ENCODE results near the gene SREBF2. TPM values are rescaled to one million over a fixed set of nuclear protein-coding genes. Genes with fewer than 3 reads are reported as not detected.
A peak's percentile ranks its signal among the peaks of the same experiment; 100 is the strongest.

SREBF2 gene
- total and polyA plus RNA-seq, 3 experiments from 2014 or later = 24.5 to 87.1 (median 85.1) TPM

DNA sequence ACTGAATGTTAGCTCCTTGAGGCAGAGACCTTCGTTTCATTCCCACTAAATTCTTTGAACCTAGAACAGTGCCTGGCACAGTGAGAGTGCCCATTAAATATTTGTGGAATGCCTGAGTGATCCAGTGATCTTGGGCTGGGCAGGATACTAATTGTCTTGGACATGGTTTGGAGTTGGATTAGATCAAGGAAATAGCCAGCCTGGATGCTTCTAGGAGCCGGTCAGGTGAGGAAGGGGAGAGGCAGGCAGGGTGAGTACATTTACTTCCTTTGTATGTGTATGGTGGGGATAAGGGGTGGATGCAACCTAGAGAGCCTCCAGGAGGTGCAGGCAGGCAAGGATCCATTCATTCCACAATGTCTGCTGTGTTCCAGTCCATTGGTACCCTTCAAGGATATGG lies 3.6 kb downstream of the SREBF2 start:
- POLR2A ChIA-PET = interaction anchor here (0.9 kb wide), 1 partner anchor 104 kb away, joined by 3 read pairs; no protein-coding TSS in a partner anchor
- DNase-seq = no peak
- H3K4me1 Mint-ChIP-seq = peaks cover 43 to 75% (median 66%) of the 10 kb centered on the region in 3 donors
- peaks cover 0 to 41% (median 8%) of the 10 kb centered on the region in 3 donors for H3K36me3 Mint-ChIP-seq
- Histone ChIP-seq H3K9me3 (ENCODE audit: low read length) (no peaks in the 10 kb centered on the region), H3K27me3 (ENCODE audit: insufficient read depth, low read length, poor library complexity, severe bottlenecking) (no peaks in the 10 kb centered on the region), H3K4me3 (ENCODE audit: low read length) (no peak overlapping the region), H3K36me3 (ENCODE audit: insufficient read depth, low read length) (peaks cover 6% of the 10 kb centered on the region), H3K27ac (ENCODE audit: low read depth, low read length) (no peak overlapping the region), H3K4me1 (ENCODE audit: insufficient read depth, low read length) (peaks cover 23% of the 10 kb centered on the region)
- H3K4me3 Mint-ChIP-seq = peak overlapping the region in 1 of 7 donors; percentile 35
- no peaks in the 10 kb centered on the region for H3K27me3 Mint-ChIP-seq
- CTCF ChIA-PET = interaction anchor here (0.8 kb wide), 1 partner anchor 14 kb away, joined by 3 read pairs; no protein-coding TSS in a partner anchor
- H3K9me3 Mint-ChIP-seq = no peaks in the 10 kb centered on the region
- H3K27ac Mint-ChIP-seq = peak overlapping the region in 6 of 8 donors; percentile 17 to 79 (median 56)

DNA sequence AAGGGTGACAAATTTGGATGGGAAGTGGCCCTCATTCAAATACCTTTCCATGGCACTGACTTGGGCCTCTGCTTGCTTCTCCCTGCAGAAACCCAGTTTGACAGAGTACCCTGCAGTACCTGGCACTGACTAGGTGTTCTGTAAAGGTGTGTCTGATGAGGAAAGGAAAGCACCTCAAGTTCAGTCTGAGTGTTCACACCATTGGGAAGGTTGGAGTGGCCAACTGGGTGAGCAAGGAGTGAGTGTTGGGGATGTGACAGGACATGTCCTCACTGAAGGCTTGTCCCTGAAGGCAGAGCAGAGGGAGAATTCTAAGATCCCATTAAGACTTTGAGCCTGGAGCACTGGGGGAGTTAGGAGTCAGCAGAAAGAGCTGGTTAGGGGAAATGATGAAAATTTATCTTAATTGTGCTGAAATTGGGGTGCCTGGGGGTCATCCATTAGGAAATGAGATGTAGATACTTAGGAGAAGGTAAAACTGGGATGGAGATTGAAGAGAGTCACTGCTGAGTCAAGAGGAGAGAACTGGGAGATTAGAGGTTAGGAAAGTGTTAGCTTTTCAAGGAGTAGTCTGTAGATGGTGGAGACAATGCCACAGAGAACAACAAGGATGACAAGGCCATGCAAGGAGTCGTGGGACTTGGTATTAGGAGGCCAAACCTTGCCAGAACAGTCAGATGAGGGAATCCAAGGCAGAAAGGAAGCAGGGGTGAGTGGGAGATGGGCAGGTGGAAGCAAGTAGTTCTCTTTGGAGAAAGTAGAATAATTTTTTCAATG lies 6.1 kb downstream of the SREBF2 start:
- peaks cover 6% of the 10 kb centered on the region for H3K36me3 ChIP-seq (ENCODE audit: insufficient read depth, low read length)
- POLR2A ChIA-PET = no interaction called here
- H3K27ac Mint-ChIP-seq = peak overlapping the region in 6 of 8 donors; percentile 6 to 77 (median 32)
- H3K36me3 Mint-ChIP-seq = peaks cover 0 to 41% (median 8%) of the 10 kb centered on the region in 3 donors
- H3K27me3 Mint-ChIP-seq = no peaks in the 10 kb centered on the region
- no peak overlapping the region for H3K27ac ChIP-seq (ENCODE audit: low read depth, low read length)
- H3K27me3 ChIP-seq (ENCODE audit: insufficient read depth, low read length, poor library complexity, severe bottlenecking) = no peaks in the 10 kb centered on the region
- H3K9me3 ChIP-seq (ENCODE audit: low read length) = no peaks in the 10 kb centered on the region
- H3K4me3 ChIP-seq (ENCODE audit: low read length) = no peak overlapping the region
- H3K4me3 Mint-ChIP-seq = no peak overlapping the region
- CTCF ChIA-PET = interaction anchor here (0.7 kb wide), 1 partner anchor 16 kb away, joined by 4 read pairs; no protein-coding TSS in a partner anchor
- H3K9me3 Mint-ChIP-seq = no peaks in the 10 kb centered on the region
- no peak for DNase-seq
- H3K4me1 Mint-ChIP-seq = peaks cover 43 to 79% (median 74%) of the 10 kb centered on the region in 3 donors
- H3K4me1 ChIP-seq (ENCODE audit: insufficient read depth, low read length) = peaks cover 9% of the 10 kb centered on the region

DNA sequence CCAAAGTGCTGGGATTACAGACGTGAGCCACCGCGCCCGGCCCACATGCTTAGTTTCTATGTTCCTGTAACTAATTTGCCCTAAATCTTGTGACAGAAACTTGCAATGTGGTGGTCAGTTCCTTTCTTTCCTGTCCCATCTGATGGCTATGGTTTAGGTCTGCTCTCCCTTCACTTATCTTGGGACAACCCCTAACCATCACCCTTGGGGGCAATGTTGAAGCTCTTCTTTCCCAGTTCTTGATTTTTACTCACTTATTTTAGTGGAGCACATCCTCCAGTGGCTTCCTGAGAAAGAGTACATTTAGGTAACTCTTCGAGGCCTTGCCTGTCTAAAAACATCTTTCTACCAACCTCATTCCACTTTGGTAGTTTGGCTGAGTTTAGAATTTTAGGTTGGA lies 7.3 kb downstream of the SREBF2 start:
- H3K36me3 Mint-ChIP-seq = peaks cover 0 to 39% (median 8%) of the 10 kb centered on the region in 3 donors
- H3K27me3 Mint-ChIP-seq = no peaks in the 10 kb centered on the region
- Histone ChIP-seq H3K27me3 (ENCODE audit: insufficient read depth, low read length, poor library complexity, severe bottlenecking) (no peaks in the 10 kb centered on the region), H3K36me3 (ENCODE audit: insufficient read depth, low read length) (no peaks in the 10 kb centered on the region), H3K27ac (ENCODE audit: low read depth, low read length) (no peak overlapping the region), H3K9me3 (ENCODE audit: low read length) (no peaks in the 10 kb centered on the region), H3K4me3 (ENCODE audit: low read length) (no peak overlapping the region), H3K4me1 (ENCODE audit: insufficient read depth, low read length) (peaks cover 6% of the 10 kb centered on the region)
- H3K4me1 Mint-ChIP-seq = peaks cover 40 to 80% (median 76%) of the 10 kb centered on the region in 3 donors
- no peaks in the 10 kb centered on the region for H3K9me3 Mint-ChIP-seq
- H3K4me3 Mint-ChIP-seq = no peak overlapping the region
- CTCF ChIA-PET = interaction anchor here (0.7 kb wide), 1 partner anchor 19 kb away, joined by 3 read pairs; no protein-coding TSS in a partner anchor
- POLR2A ChIA-PET = no interaction called here
- H3K27ac Mint-ChIP-seq = peak overlapping the region in 6 of 8 donors; percentile 24 to 77 (median 62)
- DNase-seq = no peak

DNA sequence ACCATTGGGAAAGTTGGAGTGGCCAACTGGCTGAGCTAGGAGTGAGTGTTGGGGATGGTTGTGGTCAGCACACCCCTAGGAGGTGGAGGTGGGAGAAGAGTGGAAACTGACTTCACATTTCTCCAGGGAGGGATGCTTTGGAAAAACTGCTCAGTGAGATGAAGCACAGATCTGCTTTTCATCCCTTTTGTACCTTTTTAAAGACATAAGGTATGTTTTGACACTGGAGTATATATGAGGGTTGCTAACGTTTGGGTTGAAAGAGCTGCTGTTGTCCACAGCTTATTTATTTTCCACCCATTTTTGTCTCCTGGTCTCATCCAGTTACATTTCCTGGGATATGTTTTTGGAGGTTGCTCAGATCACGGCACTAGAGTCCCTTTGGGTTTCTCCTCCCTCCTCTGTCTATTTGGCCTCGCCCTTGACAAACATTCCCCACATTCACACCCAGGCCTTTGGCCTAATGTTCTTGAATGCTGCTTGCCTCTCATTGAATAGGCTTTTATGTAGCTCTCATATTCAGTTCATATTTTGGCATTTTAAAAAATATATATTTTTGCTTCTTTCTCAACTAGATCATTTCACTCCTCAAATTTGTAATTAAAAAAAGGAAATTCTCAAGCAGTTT lies 8.3 kb downstream of the SREBF2 start:
- H3K9me3 ChIP-seq (ENCODE audit: low read length) = no peaks in the 10 kb centered on the region
- H3K9me3 Mint-ChIP-seq = no peaks in the 10 kb centered on the region
- H3K27me3 Mint-ChIP-seq = no peaks in the 10 kb centered on the region
- ChIA-PET CTCF (interaction anchor here (1.1 kb wide), 1 partner anchor 16 kb away, joined by 3 read pairs; no protein-coding TSS in a partner anchor), POLR2A (no interaction called here)
- H3K4me3 Mint-ChIP-seq = no peak overlapping the region
- no peak overlapping the region for H3K4me3 ChIP-seq (ENCODE audit: low read length)
- H3K36me3 ChIP-seq (ENCODE audit: insufficient read depth, low read length) = no peaks in the 10 kb centered on the region
- peak overlapping the region in 5 of 8 donors; percentile 35 to 78 (median 59) for H3K27ac Mint-ChIP-seq
- no peak for DNase-seq
- no peak overlapping the region for H3K27ac ChIP-seq (ENCODE audit: low read depth, low read length)
- peaks cover 0 to 34% (median 8%) of the 10 kb centered on the region in 3 donors for H3K36me3 Mint-ChIP-seq
- no peaks in the 10 kb centered on the region for H3K27me3 ChIP-seq (ENCODE audit: insufficient read depth, low read length, poor library complexity, severe bottlenecking)
- H3K4me1 ChIP-seq (ENCODE audit: insufficient read depth, low read length) = peaks cover 6% of the 10 kb centered on the region
- peaks cover 49 to 84% (median 80%) of the 10 kb centered on the region in 3 donors for H3K4me1 Mint-ChIP-seq

DNA sequence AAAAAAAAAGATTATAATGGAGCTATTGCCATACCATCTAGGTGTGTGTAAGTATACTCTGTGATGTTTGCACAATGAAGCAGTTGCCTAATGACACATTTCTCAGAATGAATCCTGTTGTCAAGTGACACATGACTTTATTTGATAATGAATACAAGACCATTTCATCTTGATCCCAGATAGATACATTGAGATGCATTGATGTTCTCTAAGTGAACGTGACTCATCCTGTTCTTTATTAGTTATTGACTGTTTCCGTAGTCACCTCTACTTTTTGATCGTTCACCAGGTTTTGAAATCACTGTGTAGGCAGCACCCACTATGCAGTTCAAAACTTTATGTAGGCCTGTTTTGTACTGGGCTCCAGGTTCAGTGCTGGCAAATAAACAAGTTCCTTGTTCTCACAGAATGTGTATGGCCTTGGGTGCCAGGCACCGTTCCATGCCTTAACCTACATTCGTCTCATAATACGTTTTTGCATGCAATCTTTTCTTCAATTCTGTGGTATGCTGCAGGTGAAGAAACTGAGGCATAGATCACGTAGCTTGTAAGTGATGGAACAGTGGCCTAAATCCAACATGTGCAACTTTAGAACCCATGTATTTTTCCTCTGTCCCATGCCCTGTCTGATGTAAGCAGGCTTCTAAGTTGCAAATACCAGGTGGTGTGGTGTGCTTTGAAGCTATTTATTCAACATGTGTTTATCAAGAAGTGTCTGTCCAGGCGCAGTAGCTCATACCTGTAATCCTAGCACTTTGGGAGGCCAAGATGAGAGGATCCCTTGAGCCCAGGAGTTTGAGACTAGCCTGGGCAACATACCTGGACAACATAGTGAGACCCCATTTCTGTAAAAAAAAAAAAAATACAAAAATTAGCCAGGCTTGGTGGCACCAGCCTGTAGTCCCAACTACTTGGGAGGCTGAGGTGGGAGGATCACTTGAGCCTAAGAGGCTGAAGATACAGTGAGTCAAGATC lies 10.4 kb downstream of the SREBF2 start:
- Histone ChIP-seq H3K4me3 (ENCODE audit: low read length) (no peak overlapping the region), H3K27me3 (ENCODE audit: insufficient read depth, low read length, poor library complexity, severe bottlenecking) (no peaks in the 10 kb centered on the region), H3K36me3 (ENCODE audit: insufficient read depth, low read length) (no peaks in the 10 kb centered on the region), H3K9me3 (ENCODE audit: low read length) (no peaks in the 10 kb centered on the region), H3K4me1 (ENCODE audit: insufficient read depth, low read length) (peaks cover 11% of the 10 kb centered on the region), H3K27ac (ENCODE audit: low read depth, low read length) (no peak overlapping the region)
- peaks cover 0 to 21% (median 2%) of the 10 kb centered on the region in 3 donors for H3K36me3 Mint-ChIP-seq
- no peaks in the 10 kb centered on the region for H3K27me3 Mint-ChIP-seq
- H3K9me3 Mint-ChIP-seq = no peaks in the 10 kb centered on the region
- peak overlapping the region in 4 of 8 donors; percentile 37 to 77 (median 48) for H3K27ac Mint-ChIP-seq
- H3K4me3 Mint-ChIP-seq = peak overlapping the region in 2 of 7 donors; percentile 7 to 21
- DNase-seq = no peak
- H3K4me1 Mint-ChIP-seq = peaks cover 52 to 85% (median 80%) of the 10 kb centered on the region in 3 donors
- ChIA-PET CTCF (interaction anchor here (0.6 to 1.5 kb wide), 5 partner anchors 10 to 146 kb away, joined by 3 read pairs; partner anchors contain the start of gene SREBF2), POLR2A (no interaction called here)

DNA sequence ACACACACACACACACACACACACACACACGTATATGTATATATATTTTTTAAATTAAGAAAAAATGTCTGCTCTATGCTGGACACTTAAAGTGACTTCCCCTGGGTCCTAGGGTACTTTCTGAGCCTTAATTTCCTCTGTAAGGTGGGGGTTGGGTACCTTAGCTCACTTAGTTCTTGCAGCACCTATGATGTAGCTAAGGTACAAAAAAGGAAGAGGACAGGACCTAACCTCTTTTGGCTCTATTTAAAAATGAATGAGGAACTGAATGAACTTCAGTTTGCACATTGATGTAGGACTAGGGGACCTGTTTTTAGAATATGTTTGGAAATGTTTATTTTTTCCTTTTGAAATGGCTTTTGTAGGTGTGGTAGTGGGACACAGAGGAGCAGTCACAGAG lies 11.1 kb downstream of the SREBF2 start:
- peaks cover 52 to 85% (median 82%) of the 10 kb centered on the region in 3 donors for H3K4me1 Mint-ChIP-seq
- ChIA-PET POLR2A (no interaction called here), CTCF (interaction anchor here (0.9 to 1.5 kb wide), 3 partner anchors 11 to 97 kb away, joined by 3 read pairs; partner anchors contain the start of gene SREBF2)
- DNase-seq = no peak
- Histone ChIP-seq H3K9me3 (ENCODE audit: low read length) (no peaks in the 10 kb centered on the region), H3K27ac (ENCODE audit: low read depth, low read length) (no peak overlapping the region), H3K36me3 (ENCODE audit: insufficient read depth, low read length) (no peaks in the 10 kb centered on the region), H3K4me3 (ENCODE audit: low read length) (no peak overlapping the region), H3K27me3 (ENCODE audit: insufficient read depth, low read length, poor library complexity, severe bottlenecking) (no peaks in the 10 kb centered on the region), H3K4me1 (ENCODE audit: insufficient read depth, low read length) (peaks cover 16% of the 10 kb centered on the region)
- H3K36me3 Mint-ChIP-seq = peaks cover 0 to 21% (median 2%) of the 10 kb centered on the region in 3 donors
- H3K27ac Mint-ChIP-seq = peak overlapping the region in 2 of 8 donors; percentile 77 to 80
- H3K27me3 Mint-ChIP-seq = no peaks in the 10 kb centered on the region
- H3K4me3 Mint-ChIP-seq = no peak overlapping the region
- no peaks in the 10 kb centered on the region for H3K9me3 Mint-ChIP-seq

DNA sequence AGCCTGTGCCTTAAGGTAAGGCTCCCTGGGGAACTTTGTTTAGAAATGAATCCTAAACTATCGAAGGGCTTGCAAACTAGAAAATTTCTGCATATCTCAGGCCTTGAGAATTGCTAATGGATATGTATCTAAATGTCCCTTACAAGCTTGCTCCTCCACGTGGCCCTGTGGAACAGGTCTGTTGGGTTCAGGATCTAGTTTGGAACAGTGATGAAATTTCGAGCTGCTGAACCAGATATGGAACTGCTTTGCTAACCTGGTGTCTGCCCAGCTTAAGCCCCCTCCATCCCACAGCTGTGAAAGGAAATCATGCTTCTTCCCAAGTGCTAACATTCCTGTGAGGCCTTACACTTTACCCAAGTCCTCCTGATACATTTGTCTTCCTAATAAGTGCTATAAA lies 11.6 kb downstream of the SREBF2 start:
- Histone ChIP-seq H3K36me3 (ENCODE audit: insufficient read depth, low read length) (no peaks in the 10 kb centered on the region), H3K9me3 (ENCODE audit: low read length) (no peaks in the 10 kb centered on the region), H3K4me3 (ENCODE audit: low read length) (no peak overlapping the region), H3K4me1 (ENCODE audit: insufficient read depth, low read length) (peaks cover 16% of the 10 kb centered on the region), H3K27me3 (ENCODE audit: insufficient read depth, low read length, poor library complexity, severe bottlenecking) (no peaks in the 10 kb centered on the region), H3K27ac (ENCODE audit: low read depth, low read length) (no peak overlapping the region)
- peak overlapping the region in 1 of 8 donors; percentile 29 for H3K27ac Mint-ChIP-seq
- H3K4me1 Mint-ChIP-seq = peaks cover 49 to 80% (median 77%) of the 10 kb centered on the region in 3 donors
- no peak for DNase-seq
- ChIA-PET CTCF (interaction anchor here (1.5 kb wide), 1 partner anchor 98 kb away, joined by 3 read pairs; no protein-coding TSS in a partner anchor), POLR2A (no interaction called here)
- H3K27me3 Mint-ChIP-seq = no peaks in the 10 kb centered on the region
- peaks cover 0 to 18% (median 0%) of the 10 kb centered on the region in 3 donors for H3K36me3 Mint-ChIP-seq
- H3K9me3 Mint-ChIP-seq = no peaks in the 10 kb centered on the region
- H3K4me3 Mint-ChIP-seq = no peak overlapping the region
